Ascending aorta (tissue), 2 donors: ENCODE results near the gene PLIN4. TPM values are rescaled to one million over a fixed set of nuclear protein-coding genes. Genes with fewer than 3 reads are reported as not detected.
"Not testable (repeated sequence)": the region's sequence is repeated elsewhere in the genome, so short reads cannot be mapped to it uniquely, and the experiment has no call there.

ENCODE experiments used
- DNase-seq, 2 donors: peaks; one replicate each; pipeline ENCODE4 v3.0.0-alpha.2; 2019; ENCODE audit warnings: low spot score in 2 of 2
- H3K27ac ChIP-seq, 2 donors: fragments of 200-600 bp; sonication (generic); one replicate each; pipeline ENCODE4 v1.5.1; 2016 to 2017; ENCODE audit warnings: mild to moderate bottlenecking in 1 of 2
- H3K27me3 ChIP-seq: fragments of 200-600 bp; sonication (generic); one replicate; pipeline ENCODE4 v1.5.1; 2017
- H3K36me3 ChIP-seq, 2 donors: fragments of 200-600 bp; sonication (generic); one replicate each; pipeline ENCODE4 v1.5.1; 2016
- H3K4me1 ChIP-seq, 2 donors: fragments of 200-600 bp; sonication (generic); one replicate each; pipeline ENCODE4 v1.5.1; 2016 to 2017; ENCODE audit warnings: mild to moderate bottlenecking in 1 of 2
- H3K4me3 ChIP-seq, 2 donors: fragments of 200-600 bp; sonication (generic); one replicate each; pipeline ENCODE4 v1.5.1; 2016 to 2017; ENCODE audit warnings: mild to moderate bottlenecking in 1 of 2
- H3K9me3 ChIP-seq, 2 donors: fragments of 200-600 bp; sonication (generic); one replicate each; pipeline ENCODE4 v1.5.1; 2016
- intact Hi-C: fragments of 100-400 bp; cut with DNase I; formaldehyde crosslinking; loops from one replicate; pipeline ENCODE4 v1.15.1; 2023
- total RNA-seq: library from RNA; depleted of rRNA; stranded (reverse); fragments of >200 nt; gene quantifications from one replicate; pipeline ENCODE4 v1.1.0, GENCODE V29; 2016
- TF ChIP-seq, protein P1 (sequence below), 3 experiments: fragments of 200-600 bp in 2 of 3; fragments of 450-650 bp in 1 of 3; sonication (generic) in 2 of 3; IDR thresholded peaks; one replicate each; pipeline ENCODE4 v1.5.1; 2016 to 2019; ENCODE audit warnings: antibody characterized with exemption in 3 of 3, mild to moderate bottlenecking in 1 of 3, moderate library complexity in 1 of 3

The PLIN4 gene
- total RNA-seq, 1 donor from 2014 or later = 15.1 TPM

DNA sequence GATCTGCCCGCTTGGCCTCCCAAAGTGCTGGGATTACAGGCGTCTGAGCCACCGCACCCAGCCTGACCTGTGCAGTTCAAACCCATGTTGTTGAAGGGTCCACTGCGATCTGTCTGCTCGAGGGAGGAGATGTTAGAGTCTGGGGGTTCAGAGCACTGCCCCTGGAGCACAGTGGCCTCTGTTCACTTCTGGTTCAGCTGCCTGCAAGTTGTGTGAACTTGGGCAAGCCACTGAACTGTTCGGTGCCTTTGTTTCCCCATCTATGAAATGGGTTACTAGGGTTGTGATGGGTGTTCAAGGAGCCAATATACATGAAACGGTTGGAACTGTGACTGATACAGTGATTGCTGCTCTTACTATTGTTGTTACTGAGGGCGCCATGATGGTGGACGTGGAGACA is 15.0 kb upstream of the PLIN4 start:
- no peaks in the 10 kb centered on the region for H3K9me3 ChIP-seq
- no peak overlapping the region for H3K27ac ChIP-seq
- intact Hi-C loops = no loop called here
- no peak for DNase-seq
- peaks cover 0 to 2% of the 10 kb centered on the region in 2 donors for H3K4me1 ChIP-seq
- H3K27me3 ChIP-seq = no peaks in the 10 kb centered on the region
- TF ChIP-seq, protein P1, sequence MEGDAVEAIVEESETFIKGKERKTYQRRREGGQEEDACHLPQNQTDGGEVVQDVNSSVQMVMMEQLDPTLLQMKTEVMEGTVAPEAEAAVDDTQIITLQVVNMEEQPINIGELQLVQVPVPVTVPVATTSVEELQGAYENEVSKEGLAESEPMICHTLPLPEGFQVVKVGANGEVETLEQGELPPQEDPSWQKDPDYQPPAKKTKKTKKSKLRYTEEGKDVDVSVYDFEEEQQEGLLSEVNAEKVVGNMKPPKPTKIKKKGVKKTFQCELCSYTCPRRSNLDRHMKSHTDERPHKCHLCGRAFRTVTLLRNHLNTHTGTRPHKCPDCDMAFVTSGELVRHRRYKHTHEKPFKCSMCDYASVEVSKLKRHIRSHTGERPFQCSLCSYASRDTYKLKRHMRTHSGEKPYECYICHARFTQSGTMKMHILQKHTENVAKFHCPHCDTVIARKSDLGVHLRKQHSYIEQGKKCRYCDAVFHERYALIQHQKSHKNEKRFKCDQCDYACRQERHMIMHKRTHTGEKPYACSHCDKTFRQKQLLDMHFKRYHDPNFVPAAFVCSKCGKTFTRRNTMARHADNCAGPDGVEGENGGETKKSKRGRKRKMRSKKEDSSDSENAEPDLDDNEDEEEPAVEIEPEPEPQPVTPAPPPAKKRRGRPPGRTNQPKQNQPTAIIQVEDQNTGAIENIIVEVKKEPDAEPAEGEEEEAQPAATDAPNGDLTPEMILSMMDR (IDR thresholded peaks at IDR 0.05) = no peak
- H3K36me3 ChIP-seq = no peaks in the 10 kb centered on the region
- no peak overlapping the region for H3K4me3 ChIP-seq

DNA sequence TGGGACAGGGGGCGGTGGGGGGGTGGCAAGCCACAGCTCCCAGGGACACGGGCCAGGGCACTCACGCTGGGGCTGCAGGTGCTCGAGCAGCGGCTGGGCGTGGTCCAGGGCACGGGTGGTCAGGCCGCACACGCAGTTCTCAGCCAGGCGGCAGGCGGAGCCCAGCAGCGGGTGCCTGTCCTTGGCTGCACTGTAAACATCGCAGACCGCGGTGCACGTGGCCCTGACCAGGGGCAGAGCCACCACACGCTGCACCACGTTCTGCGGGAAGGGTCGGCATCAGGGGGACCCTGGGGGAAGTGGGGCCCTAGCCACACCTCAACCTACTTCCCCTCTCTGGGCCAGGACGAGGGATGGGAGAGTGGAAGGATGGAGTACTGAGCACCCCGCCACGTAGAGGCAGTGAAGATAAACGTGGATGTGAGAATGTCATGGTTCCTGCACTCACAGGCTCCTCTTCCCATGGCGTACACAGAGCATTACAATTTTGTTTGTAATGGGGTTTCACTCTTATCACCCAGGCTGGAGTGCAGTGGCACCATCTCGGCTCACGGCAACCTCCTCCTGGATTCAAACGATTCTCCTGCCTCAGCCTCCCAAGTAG is 13.4 kb upstream of the PLIN4 start:
- no peaks in the 10 kb centered on the region for H3K36me3 ChIP-seq
- no peaks in the 10 kb centered on the region for H3K9me3 ChIP-seq
- H3K4me3 ChIP-seq = no peak overlapping the region
- TF ChIP-seq, protein P1 (IDR thresholded peaks at IDR 0.05) = no peak
- H3K4me1 ChIP-seq = peaks cover 0 to 2% of the 10 kb centered on the region in 2 donors
- DNase-seq = no peak
- no peaks in the 10 kb centered on the region for H3K27me3 ChIP-seq
- intact Hi-C loops = no loop called here
- H3K27ac ChIP-seq = no peak overlapping the region

DNA sequence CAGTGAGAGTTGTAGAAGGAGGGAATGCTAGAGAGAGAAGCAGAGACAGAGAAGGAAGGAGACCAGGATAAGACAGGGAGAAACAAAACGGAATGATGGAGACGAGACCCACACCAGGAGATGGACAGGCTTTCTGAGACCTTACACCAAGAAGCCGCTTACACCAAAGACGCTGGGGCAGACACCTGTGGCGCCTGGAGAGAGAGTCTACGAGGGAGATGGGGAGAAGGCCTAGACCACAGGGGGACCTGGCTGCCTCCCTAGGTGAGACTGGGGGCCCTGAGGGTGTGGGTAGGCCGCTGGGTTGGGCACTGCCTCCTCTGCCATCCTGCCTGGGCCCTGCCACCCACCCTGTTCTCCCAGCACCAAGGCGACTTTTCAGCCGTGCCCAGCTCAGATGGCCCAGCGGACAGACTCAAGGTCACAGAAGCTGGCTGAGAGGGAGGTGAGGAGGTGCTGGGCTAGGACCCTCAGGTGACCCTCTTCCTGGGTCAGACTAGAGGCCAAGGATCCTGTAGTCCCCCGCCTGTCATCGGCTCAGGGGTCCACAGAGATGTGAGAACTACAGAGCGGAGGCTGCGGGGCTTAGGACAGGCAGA is 11.7 kb upstream of the PLIN4 start:
- intact Hi-C loops = no loop called here
- peaks cover 0 to under 1% of the 10 kb centered on the region in 2 donors for H3K4me1 ChIP-seq
- no peak overlapping the region for H3K4me3 ChIP-seq
- H3K27me3 ChIP-seq = no peaks in the 10 kb centered on the region
- TF ChIP-seq, protein P1 (IDR thresholded peaks at IDR 0.05) = no peak
- H3K36me3 ChIP-seq = no peaks in the 10 kb centered on the region
- H3K9me3 ChIP-seq = no peaks in the 10 kb centered on the region
- no peak overlapping the region for H3K27ac ChIP-seq
- no peak for DNase-seq

DNA sequence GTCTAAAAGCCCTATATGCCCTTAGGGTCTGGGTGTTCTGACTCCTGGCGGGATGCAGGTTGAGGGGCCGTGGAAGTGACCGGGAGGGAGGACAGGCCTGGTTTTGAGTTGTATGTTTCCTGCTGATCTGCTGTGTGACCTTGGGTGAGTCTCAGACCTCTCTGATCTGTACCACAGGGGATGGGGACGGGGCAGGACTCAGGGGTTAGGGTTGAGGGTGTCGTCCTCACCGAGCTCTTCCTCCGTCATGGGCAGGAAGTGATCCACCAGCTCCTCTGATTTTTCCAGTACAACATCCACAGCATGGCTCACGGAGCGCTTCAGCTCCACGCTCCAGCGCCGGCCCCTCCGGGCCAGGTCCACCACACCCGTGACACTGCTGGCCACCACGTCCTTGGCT is 10.6 kb upstream of the PLIN4 start:
- Histone ChIP-seq H3K4me3 (no peak overlapping the region), H3K9me3 (no peaks in the 10 kb centered on the region), H3K36me3 (no peaks in the 10 kb centered on the region), H3K27ac (no peak overlapping the region), H3K4me1 (no peaks in the 10 kb centered on the region), H3K27me3 (no peaks in the 10 kb centered on the region)
- intact Hi-C loops = no loop called here
- no peak for DNase-seq
- TF ChIP-seq, protein P1 (IDR thresholded peaks at IDR 0.05) = no peak

DNA sequence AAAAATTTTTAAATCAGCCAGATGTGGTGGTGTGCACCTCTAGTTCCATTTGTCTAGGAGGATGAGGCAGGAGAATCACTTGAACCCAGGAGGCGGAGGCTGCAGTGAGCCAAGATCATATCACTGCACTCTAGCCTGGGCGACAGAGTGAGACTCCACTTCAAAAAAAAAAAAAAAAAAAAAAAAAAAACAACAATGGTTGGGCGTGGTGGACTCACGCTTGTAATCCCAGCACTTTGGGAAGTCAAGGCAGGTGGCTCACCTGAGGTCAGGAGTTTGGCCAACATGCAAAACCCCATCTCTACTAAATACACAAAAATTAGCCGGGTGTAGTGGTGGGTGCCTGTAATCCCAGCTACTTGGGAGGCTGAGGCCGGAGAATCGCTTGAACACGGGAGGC is 9.1 kb upstream of the PLIN4 start:
- H3K36me3 ChIP-seq, DNase-seq, H3K9me3 ChIP-seq, H3K27me3 ChIP-seq, H3K27ac ChIP-seq, H3K4me1 ChIP-seq, intact Hi-C loops, H3K4me3 ChIP-seq: not testable (repeated sequence)

DNA sequence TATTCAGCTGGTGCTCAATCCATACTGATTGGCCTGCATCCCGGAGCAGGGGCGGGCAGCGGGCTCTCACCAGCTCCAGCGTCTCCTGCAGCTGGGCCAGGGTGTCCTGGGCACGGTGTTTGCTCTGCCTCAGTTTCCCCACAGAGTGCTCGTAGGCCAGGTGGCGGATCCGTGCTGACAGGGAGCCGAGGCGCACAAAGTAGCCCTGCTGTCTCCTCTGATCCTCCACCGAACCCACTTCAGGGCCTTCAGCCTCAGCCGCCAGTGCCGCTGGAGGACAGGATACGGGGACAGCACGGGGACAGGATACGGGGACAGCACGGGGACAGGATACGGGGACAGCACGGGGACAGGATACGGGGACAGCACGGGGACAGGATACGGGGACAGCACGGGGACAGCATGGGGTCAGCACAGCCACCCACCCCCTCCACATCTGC is 7.3 kb upstream of the PLIN4 start:
- H3K4me3 ChIP-seq = no peak overlapping the region
- intact Hi-C loops = no loop called here
- no peaks in the 10 kb centered on the region for H3K27me3 ChIP-seq
- DNase-seq = no peak
- no peaks in the 10 kb centered on the region for H3K4me1 ChIP-seq
- H3K9me3 ChIP-seq = no peaks in the 10 kb centered on the region
- no peaks in the 10 kb centered on the region for H3K36me3 ChIP-seq
- TF ChIP-seq, protein P1 (IDR thresholded peaks at IDR 0.05) = no peak
- no peak overlapping the region for H3K27ac ChIP-seq
